Mesothelial cell of epicardium (in vitro differentiated cells): Measurements from ENCODE around the gene SLC25A12. TPM values are rescaled to one million over a fixed set of nuclear protein-coding genes. Genes with fewer than 3 reads are reported as not detected.

ENCODE experiments used
- DNase-seq, 2 experiments: peaks; one replicate each; pipeline ENCODE4 v3.0.0; 2021; ENCODE audit warnings: low spot score in 2 of 2; ENCODE audit not compliant: unreplicated experiment in 2 of 2
- H3K27ac Mint-ChIP-seq: 2 replicates; pipeline ENCODE4 v1.8.0; 2021; ENCODE audit warnings: mixed read lengths
- H3K27me3 Mint-ChIP-seq: 2 replicates; pipeline ENCODE4 v1.8.0; 2021; ENCODE audit warnings: low read depth, mixed read lengths
- H3K36me3 Mint-ChIP-seq: 2 replicates; pipeline ENCODE4 v1.8.0; 2021; ENCODE audit warnings: mixed read lengths
- H3K4me1 Mint-ChIP-seq: 2 replicates; pipeline ENCODE4 v1.8.0; 2021; ENCODE audit warnings: mixed read lengths
- H3K4me3 Mint-ChIP-seq: 2 replicates; pipeline ENCODE4 v1.8.0; 2021; ENCODE audit warnings: mild to moderate bottlenecking, moderate library complexity, mixed read lengths
- H3K9me3 Mint-ChIP-seq: 2 replicates; pipeline ENCODE4 v1.8.0; 2021; ENCODE audit warnings: mixed read lengths
- CTCF ChIP-seq: fragments of 200-600 bp; sonication (generic); IDR thresholded peaks from one replicate; pipeline ENCODE4 v1.5.0; 2021; ENCODE audit warnings: antibody characterized with exemption; ENCODE audit not compliant: unreplicated experiment
- total RNA-seq: library from RNA; stranded (reverse); gene quantifications from 3 replicates; pipeline ENCODE4 v1.2.1, GENCODE V29; 2021

SLC25A12 gene
- total RNA-seq, 1 donor from 2014 or later = 25.4 TPM

DNA sequence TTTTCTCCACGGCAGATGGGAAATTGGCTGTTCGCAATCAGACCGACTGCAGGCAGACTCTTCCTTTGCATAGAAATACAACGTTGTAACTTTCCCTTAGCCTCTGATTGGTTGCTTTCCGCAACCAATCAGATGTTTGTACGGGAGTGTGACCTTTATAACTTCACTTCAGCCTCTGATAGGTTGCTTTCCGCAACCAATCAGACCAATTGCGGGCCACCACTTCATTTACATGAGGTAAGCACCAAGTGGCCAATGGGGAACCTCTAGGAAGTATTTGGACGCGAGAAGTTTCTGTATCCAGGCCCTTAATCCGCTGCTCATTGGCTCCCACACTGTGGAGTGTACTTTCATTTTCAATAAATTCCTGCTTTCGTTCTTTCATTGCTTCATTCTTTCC lies 19.1 kb downstream of the SLC25A12 start:
- H3K4me1 Mint-ChIP-seq = peaks cover 23% of the 10 kb centered on the region
- no peaks in the 10 kb centered on the region for H3K27me3 Mint-ChIP-seq
- H3K36me3 Mint-ChIP-seq = peaks cover 23% of the 10 kb centered on the region
- peaks cover 7% of the 10 kb centered on the region for H3K9me3 Mint-ChIP-seq
- DNase-seq = no peak
- no peak overlapping the region for H3K27ac Mint-ChIP-seq
- H3K4me3 Mint-ChIP-seq = no peak overlapping the region
- TF ChIP-seq CTCF = no peak

DNA sequence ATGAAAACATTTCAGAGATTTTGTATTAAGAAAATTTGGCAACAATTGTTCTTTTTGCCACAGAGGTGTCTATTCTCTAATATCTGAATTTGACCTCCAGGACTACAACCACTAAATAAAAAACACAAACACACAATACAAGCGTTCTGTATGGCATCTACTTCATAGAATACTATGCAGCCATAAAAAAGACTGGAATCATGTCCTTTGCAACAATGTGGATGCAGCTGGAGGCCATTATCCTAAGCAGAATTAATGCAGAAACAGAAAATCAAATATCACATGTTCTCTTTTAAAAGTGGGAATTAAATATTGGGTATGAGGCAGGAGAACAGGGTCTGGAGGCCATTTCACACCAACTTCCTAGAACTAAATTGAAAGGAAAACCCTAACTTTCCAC lies 19.5 kb downstream of the SLC25A12 start:
- H3K9me3 Mint-ChIP-seq = peaks cover 7% of the 10 kb centered on the region
- H3K4me3 Mint-ChIP-seq = no peak overlapping the region
- no peak for TF ChIP-seq CTCF
- peaks cover 23% of the 10 kb centered on the region for H3K36me3 Mint-ChIP-seq
- H3K27me3 Mint-ChIP-seq = no peaks in the 10 kb centered on the region
- peaks cover 19% of the 10 kb centered on the region for H3K4me1 Mint-ChIP-seq
- DNase-seq = no peak
- H3K27ac Mint-ChIP-seq = no peak overlapping the region

DNA sequence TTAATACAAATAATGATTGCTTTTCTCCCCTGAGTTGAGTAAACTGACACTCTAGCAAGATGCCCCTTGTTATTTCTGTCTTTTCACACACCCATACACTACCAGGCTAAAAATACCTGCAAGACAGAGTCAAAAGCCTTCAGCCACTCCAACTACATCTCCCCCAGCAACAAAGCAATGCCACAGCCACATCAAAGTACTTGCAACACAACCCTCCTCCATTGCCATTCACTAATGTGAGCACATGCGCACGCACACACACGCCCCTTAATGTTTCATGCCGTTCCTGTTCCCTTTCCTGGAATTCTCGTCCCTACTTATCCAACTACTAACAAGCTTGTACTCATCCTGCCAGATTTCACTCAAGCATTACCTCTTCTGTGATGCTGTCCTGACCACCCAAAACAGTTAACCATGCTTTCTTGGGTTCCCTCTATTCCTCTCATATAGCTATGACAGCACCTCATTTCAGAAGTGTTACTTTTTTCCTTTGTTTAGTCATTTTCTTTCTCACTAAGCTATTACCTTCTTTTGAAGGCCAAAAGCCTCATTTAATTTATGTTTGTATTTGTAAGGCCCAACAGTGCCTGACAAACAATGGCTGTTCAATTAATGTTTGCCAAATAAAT lies 29.6 kb downstream of the SLC25A12 start:
- TF ChIP-seq CTCF = no peak
- DNase-seq = no peak

DNA sequence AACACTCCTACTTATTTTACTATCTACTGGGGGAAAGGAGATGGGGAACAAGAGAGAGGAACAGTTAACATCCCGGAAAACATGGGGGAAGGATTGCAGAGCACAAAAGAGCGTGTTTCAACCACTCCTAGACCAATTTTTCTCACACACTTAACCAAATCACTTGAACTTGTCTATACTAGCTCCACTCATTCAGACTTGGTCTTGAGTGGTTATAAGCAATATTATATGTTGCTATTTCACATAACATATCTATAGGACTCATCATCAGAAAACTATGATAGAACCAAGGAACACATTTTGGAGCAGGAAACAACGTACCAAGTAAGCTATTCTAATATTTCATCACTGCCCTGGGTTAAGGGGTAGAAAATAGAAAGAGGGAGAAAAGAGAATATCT lies 31.5 kb downstream of the SLC25A12 start:
- DNase-seq = no peak
- H3K27me3 Mint-ChIP-seq = no peaks in the 10 kb centered on the region
- peaks cover 8% of the 10 kb centered on the region for H3K36me3 Mint-ChIP-seq
- H3K9me3 Mint-ChIP-seq = no peaks in the 10 kb centered on the region
- no peak overlapping the region for H3K27ac Mint-ChIP-seq
- no peaks in the 10 kb centered on the region for H3K4me1 Mint-ChIP-seq
- no peak for TF ChIP-seq CTCF
- H3K4me3 Mint-ChIP-seq = no peak overlapping the region

More for the DNA sequence above, 29.6 kb downstream of the SLC25A12 start:
- Mint-ChIP-seq H3K27me3 (no peaks in the 10 kb centered on the region), H3K36me3 (peaks cover 8% of the 10 kb centered on the region), H3K4me3 (no peak overlapping the region), H3K9me3 (no peaks in the 10 kb centered on the region), H3K4me1 (no peaks in the 10 kb centered on the region), H3K27ac (no peak overlapping the region)

DNA sequence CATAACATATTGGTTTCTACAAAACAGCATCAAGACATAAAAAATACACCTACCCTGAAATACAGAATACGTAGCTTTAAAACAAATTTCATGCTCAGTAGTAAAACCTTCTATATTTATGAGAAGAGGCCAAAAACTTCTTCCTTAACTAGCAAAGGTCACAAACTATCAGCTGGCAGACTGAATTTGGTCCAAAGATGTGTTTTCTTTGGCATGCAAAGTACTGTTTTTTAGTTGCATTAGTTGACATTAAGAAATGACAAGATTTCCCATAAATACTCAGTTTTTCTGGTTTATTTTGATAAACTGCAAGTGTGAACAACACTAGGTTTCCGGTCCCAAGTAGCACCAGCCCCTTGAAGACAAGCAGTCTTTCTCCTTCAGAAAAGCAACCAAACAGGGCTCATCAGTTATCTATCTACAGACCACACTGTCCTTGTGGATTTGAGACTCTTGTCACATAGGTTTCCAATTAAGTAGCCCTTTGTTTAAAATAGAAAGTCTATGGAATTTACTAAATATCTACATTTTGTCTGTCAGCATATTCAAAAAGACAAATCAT lies 35.6 kb downstream of the SLC25A12 start:
- H3K4me3 Mint-ChIP-seq = no peak overlapping the region
- H3K27me3 Mint-ChIP-seq = no peaks in the 10 kb centered on the region
- H3K9me3 Mint-ChIP-seq = no peaks in the 10 kb centered on the region
- no peak for TF ChIP-seq CTCF
- peaks cover 18% of the 10 kb centered on the region for H3K36me3 Mint-ChIP-seq
- no peak overlapping the region for H3K27ac Mint-ChIP-seq
- H3K4me1 Mint-ChIP-seq = peaks cover 3% of the 10 kb centered on the region
- no peak for DNase-seq
